CD4-positive, alpha-beta T cell (primary cell): ENCODE measurements around the gene AGFG2. TPM values are rescaled to one million over a fixed set of nuclear protein-coding genes. Genes with fewer than 3 reads are reported as not detected.

ENCODE experiments used
- ATAC-seq: fragments of 200-7000 bp; cut with Tn5 transposase; one replicate; pipeline ENCODE4 v1.10.0; 2022; ENCODE audit warnings: mild to moderate bottlenecking; ENCODE audit not compliant: poor library complexity
- CTCF ChIA-PET: fragments of 350-600 bp; sonication (Branson Sonifier 250); formaldehyde crosslinking; loops from one replicate; lab custom pipeline; 2021; ENCODE audit warnings: antibody characterized with exemption, inconsistent platforms; lab: Charles Lee
- POLR2A ChIA-PET: fragments of 350-600 bp; sonication (Branson Sonifier 250); formaldehyde crosslinking; loops from one replicate; lab custom pipeline; 2021; ENCODE audit warnings: antibody characterized with exemption, inconsistent platforms; lab: Charles Lee
- DNase-seq, 14 experiments: peaks; one replicate each; pipeline ENCODE4 v3.0.0-alpha.2; 2013 to 2020; ENCODE audit warnings: mixed read lengths in 2 of 14
- H3K27ac ChIP-seq, 2 donors: one replicate each; pipeline versions ENCODE4 v1.5.1 to v1.7.0; 2013; ENCODE audit warnings: low read length in 2 of 2, low read depth in 1 of 2, mild to moderate bottlenecking in 1 of 2
- H3K27me3 ChIP-seq, 2 experiments: 1 replicate in 1 of 2; 2 replicates in 1 of 2; pipeline versions ENCODE4 v1.6.1 to v1.7.0; 2013; ENCODE audit warnings: low read length in 2 of 2, control low read depth in 1 of 2, mild to moderate bottlenecking in 1 of 2, moderate library complexity in 1 of 2; ENCODE audit not compliant: insufficient read depth in 2 of 2, control insufficient read depth in 1 of 2
- H3K36me3 ChIP-seq: one replicate; pipeline ENCODE4 v1.6.1; 2013; ENCODE audit warnings: low read length, control low read depth; ENCODE audit not compliant: insufficient read depth
- H3K4me1 ChIP-seq: one replicate; pipeline ENCODE4 v1.6.1; 2013; ENCODE audit warnings: low read length, control low read depth; ENCODE audit not compliant: insufficient read depth
- H3K4me3 ChIP-seq: one replicate; pipeline ENCODE4 v1.5.1; 2013; ENCODE audit warnings: mild to moderate bottlenecking, low read length, moderate library complexity
- H3K9me3 ChIP-seq, 2 experiments: 1 replicate in 1 of 2; 2 replicates in 1 of 2; pipeline versions ENCODE4 v1.6.1 to v1.7.0; 2013; ENCODE audit warnings: low read length in 2 of 2, mild to moderate bottlenecking in 2 of 2, control low read depth in 1 of 2, moderate library complexity in 1 of 2; ENCODE audit not compliant: control insufficient read depth in 1 of 2, insufficient read depth in 1 of 2
- H3K27ac Mint-ChIP-seq: one replicate; pipeline ENCODE4 v1.8.0; 2020; ENCODE audit warnings: mixed read lengths
- H3K27me3 Mint-ChIP-seq: one replicate; pipeline ENCODE4 v1.8.0; 2021; ENCODE audit warnings: mixed read lengths
- H3K36me3 Mint-ChIP-seq: one replicate; pipeline ENCODE4 v1.8.0; 2021; ENCODE audit warnings: low read depth, mixed read lengths
- H3K4me1 Mint-ChIP-seq: one replicate; pipeline ENCODE4 v1.8.0; 2021; ENCODE audit warnings: low read depth, mixed read lengths
- H3K4me3 Mint-ChIP-seq: one replicate; pipeline ENCODE4 v1.8.0; 2020; ENCODE audit warnings: mild to moderate bottlenecking, mixed read lengths
- H3K9me3 Mint-ChIP-seq: one replicate; pipeline ENCODE4 v1.8.0; 2020; ENCODE audit warnings: mixed read lengths
- intact Hi-C, 2 experiments: fragments of 100-400 bp; cut with DNase I in 1 of 2; cut with micrococcal nuclease in 1 of 2; formaldehyde crosslinking; loops; one replicate each; pipeline versions ENCODE4 v1.15.1 to v1.9.0; 2023 to 2025; cut with DNase I, micrococcal nuclease
- total RNA-seq, 174 experiments: library from RNA in 2 of 174; stranded (reverse) in 2 of 174; gene quantifications; one replicate each; pipeline ENCODE4 v1.2.3 and lab custom pipeline; 2021 to 2026
- TF ChIP-seq, protein P1 (sequence below): fragments of 200-600 bp; IDR thresholded peaks from one replicate; pipeline ENCODE4 v1.8.0; 2022; ENCODE audit warnings: antibody characterized with exemption, mild to moderate bottlenecking

The AGFG2 gene
- total RNA-seq, 2 experiments from 2014 or later, result 6.6 to 9.9 TPM

DNA sequence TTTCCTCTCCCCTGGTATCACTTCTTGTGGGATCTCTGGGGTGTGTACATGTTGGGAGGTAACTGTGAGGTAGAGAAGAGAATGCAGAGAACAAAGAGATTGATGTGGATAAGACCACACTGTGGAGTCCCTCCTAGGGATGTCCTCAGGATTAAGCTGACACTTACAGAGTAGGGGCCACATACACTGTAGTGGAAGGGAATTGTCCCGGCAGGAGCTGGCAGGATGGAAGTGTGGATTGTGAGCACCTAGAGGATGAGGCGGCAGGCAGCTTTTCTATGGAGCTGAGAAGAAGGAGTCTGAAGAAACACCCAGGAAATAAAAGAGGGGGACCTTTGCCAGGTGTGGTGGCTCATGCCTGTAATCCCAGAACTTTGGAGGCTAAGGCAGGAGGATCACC lies 13.5 kb downstream of the AGFG2 start:
- Mint-ChIP-seq H3K27ac (no peak overlapping the region), H3K4me1 (peaks cover 35% of the 10 kb centered on the region), H3K36me3 (peaks cover 75% of the 10 kb centered on the region), H3K4me3 (peak overlapping the region; percentile 68), H3K9me3 (no peaks in the 10 kb centered on the region), H3K27me3 (no peaks in the 10 kb centered on the region)
- ATAC-seq (no peak), DNase-seq (no peak)
- peaks cover 67% of the 10 kb centered on the region for H3K36me3 ChIP-seq
- intact Hi-C loops, result no loop called here
- TF ChIP-seq, protein P1, sequence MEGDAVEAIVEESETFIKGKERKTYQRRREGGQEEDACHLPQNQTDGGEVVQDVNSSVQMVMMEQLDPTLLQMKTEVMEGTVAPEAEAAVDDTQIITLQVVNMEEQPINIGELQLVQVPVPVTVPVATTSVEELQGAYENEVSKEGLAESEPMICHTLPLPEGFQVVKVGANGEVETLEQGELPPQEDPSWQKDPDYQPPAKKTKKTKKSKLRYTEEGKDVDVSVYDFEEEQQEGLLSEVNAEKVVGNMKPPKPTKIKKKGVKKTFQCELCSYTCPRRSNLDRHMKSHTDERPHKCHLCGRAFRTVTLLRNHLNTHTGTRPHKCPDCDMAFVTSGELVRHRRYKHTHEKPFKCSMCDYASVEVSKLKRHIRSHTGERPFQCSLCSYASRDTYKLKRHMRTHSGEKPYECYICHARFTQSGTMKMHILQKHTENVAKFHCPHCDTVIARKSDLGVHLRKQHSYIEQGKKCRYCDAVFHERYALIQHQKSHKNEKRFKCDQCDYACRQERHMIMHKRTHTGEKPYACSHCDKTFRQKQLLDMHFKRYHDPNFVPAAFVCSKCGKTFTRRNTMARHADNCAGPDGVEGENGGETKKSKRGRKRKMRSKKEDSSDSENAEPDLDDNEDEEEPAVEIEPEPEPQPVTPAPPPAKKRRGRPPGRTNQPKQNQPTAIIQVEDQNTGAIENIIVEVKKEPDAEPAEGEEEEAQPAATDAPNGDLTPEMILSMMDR, result no peak
- H3K4me1 ChIP-seq, result peaks cover 39% of the 10 kb centered on the region
- no peak overlapping the region for H3K4me3 ChIP-seq
- CTCF ChIA-PET, result no interaction called here
- H3K27ac ChIP-seq, result no peak overlapping the region
- POLR2A ChIA-PET, result no interaction called here
- H3K27me3 ChIP-seq, result no peaks in the 10 kb centered on the region
- no peaks in the 10 kb centered on the region for H3K9me3 ChIP-seq

- no peak overlapping the region for H3K4me3 Mint-ChIP-seq
- Histone ChIP-seq H3K4me3 (no peak overlapping the region), H3K9me3 (no peaks in the 10 kb centered on the region), H3K27me3 (no peaks in the 10 kb centered on the region), H3K27ac (no peak overlapping the region), H3K36me3 (peaks cover 67% of the 10 kb centered on the region), H3K4me1 (peaks cover 34% of the 10 kb centered on the region)
- TF ChIP-seq, protein P1, result no peak
- H3K36me3 Mint-ChIP-seq, result peaks cover 72% of the 10 kb centered on the region
- intact Hi-C loops, result no loop called here
- DNase-seq, result no peak
- CTCF ChIA-PET, result no interaction called here
- peak overlapping the region; percentile 33 for H3K27ac Mint-ChIP-seq
- no peak for ATAC-seq
- POLR2A ChIA-PET, result no interaction called here
- H3K27me3 Mint-ChIP-seq, result no peaks in the 10 kb centered on the region
- no peaks in the 10 kb centered on the region for H3K9me3 Mint-ChIP-seq
- H3K4me1 Mint-ChIP-seq, result peaks cover 30% of the 10 kb centered on the region
These were observed 14.0 kb downstream of the AGFG2 start for GRCh38 chr7:100553032-100553431.

DNA sequence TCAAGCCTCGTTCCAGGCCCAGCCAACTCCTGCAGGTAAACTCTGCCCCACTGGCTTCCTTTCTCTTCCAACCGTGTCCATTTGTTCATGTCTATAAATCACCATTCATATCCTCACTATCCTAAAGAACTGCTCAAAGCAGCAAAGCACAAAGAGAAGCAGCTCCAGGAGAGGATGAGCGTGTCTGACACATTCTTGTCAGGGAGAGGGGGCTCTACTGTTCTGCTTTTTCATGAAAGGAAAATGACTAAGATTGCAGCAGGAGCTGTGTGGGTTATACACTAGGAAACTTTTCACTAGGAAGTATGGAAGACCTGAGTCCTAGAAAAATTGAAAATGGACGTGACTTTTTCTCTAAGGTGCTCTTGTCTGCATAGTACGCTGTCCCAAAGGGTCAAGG lies 16.7 kb downstream of the AGFG2 start:
- H3K4me1 ChIP-seq, result peaks cover 17% of the 10 kb centered on the region
- H3K27me3 Mint-ChIP-seq, result no peaks in the 10 kb centered on the region

More for the DNA sequence above, 16.7 kb downstream of the AGFG2 start:
- ATAC-seq (no peak), DNase-seq (no peak)
- TF ChIP-seq, protein P1, result no peak
- H3K4me3 Mint-ChIP-seq, result no peak overlapping the region
- Histone ChIP-seq H3K4me3 (no peak overlapping the region), H3K36me3 (peaks cover 70% of the 10 kb centered on the region), H3K27ac (no peak overlapping the region), H3K27me3 (no peaks in the 10 kb centered on the region), H3K9me3 (no peaks in the 10 kb centered on the region)
- intact Hi-C loops, result no loop called here
- H3K36me3 Mint-ChIP-seq, result peaks cover 66% of the 10 kb centered on the region
- H3K27ac Mint-ChIP-seq, result peak overlapping the region; percentile 46
- ChIA-PET POLR2A (interaction anchor here (0.9 kb wide), 1 partner anchor 17 kb away, joined by 3 read pairs; the partner anchor contains the start of gene AGFG2), CTCF (interaction anchor here (1.2 to 1.7 kb wide), 2 partner anchors 10 to 13 kb away, joined by 3 to 4 read pairs; no protein-coding TSS in a partner anchor)
- no peaks in the 10 kb centered on the region for H3K9me3 Mint-ChIP-seq
- H3K4me1 Mint-ChIP-seq, result peaks cover 16% of the 10 kb centered on the region
